ENCODE data around the gene ASB16.

DNA sequence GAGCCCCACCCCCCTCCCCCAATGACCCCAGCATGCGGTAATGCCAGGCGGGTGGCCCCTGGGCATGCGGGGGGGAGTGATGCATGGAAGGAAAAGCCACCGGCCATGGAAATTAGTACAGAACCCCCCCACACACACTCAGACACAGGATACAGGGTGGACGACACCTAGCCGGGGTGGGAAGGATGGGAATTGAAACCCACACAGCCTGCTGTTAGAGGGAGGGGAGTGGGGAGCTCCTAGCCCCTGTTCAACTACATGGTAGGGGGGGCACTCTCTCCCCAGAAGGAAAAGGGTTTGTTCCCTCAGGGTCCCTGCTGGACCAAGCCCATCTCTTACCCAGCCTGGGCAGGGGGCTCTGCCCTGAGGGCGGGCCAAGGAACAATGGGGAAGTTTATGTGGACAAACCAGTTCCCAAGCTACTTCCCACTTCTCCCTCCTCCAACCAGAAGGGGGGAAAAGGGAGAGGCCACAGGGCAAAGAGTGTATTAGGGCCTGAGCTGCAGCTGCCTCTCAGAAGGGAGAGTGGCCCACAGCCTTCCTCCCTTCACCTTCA is 21.5 kb downstream of the ASB16 start:
- no peak; the same call in none of the 2 replicates for TF ChIP-seq POLR2AphosphoS5 (IDR thresholded peaks at IDR 0.05; ENCODE audit: low read depth, low read length)
- TF ChIP-seq POLR2A (IDR thresholded peaks at IDR 0.05; ENCODE audit: low read depth, low read length) = no peak
